Ascending aorta (tissue), 2 donors: ENCODE data around the gene MCF2L. TPM values are rescaled to one million over a fixed set of nuclear protein-coding genes. Genes with fewer than 3 reads are reported as not detected.

Experiments
- DNase-seq, 2 donors: peaks; one replicate each; pipeline ENCODE4 v3.0.0-alpha.2; 2019; ENCODE audit warnings: low spot score in 2 of 2
- H3K27ac ChIP-seq, 2 donors: fragments of 200-600 bp; sonication (generic); one replicate each; pipeline ENCODE4 v1.5.1; 2016 to 2017; ENCODE audit warnings: mild to moderate bottlenecking in 1 of 2
- H3K27me3 ChIP-seq: fragments of 200-600 bp; sonication (generic); one replicate; pipeline ENCODE4 v1.5.1; 2017
- H3K36me3 ChIP-seq, 2 donors: fragments of 200-600 bp; sonication (generic); one replicate each; pipeline ENCODE4 v1.5.1; 2016
- H3K4me1 ChIP-seq, 2 donors: fragments of 200-600 bp; sonication (generic); one replicate each; pipeline ENCODE4 v1.5.1; 2016 to 2017; ENCODE audit warnings: mild to moderate bottlenecking in 1 of 2
- H3K4me3 ChIP-seq, 2 donors: fragments of 200-600 bp; sonication (generic); one replicate each; pipeline ENCODE4 v1.5.1; 2016 to 2017; ENCODE audit warnings: mild to moderate bottlenecking in 1 of 2
- H3K9me3 ChIP-seq, 2 donors: fragments of 200-600 bp; sonication (generic); one replicate each; pipeline ENCODE4 v1.5.1; 2016
- CTCF ChIP-seq, 3 experiments: fragments of 200-600 bp in 2 of 3; fragments of 450-650 bp in 1 of 3; sonication (generic) in 2 of 3; IDR thresholded peaks; one replicate each; pipeline ENCODE4 v1.5.1; 2016 to 2019; ENCODE audit warnings: antibody characterized with exemption in 3 of 3, mild to moderate bottlenecking in 1 of 3, moderate library complexity in 1 of 3
- intact Hi-C: fragments of 100-400 bp; cut with DNase I; formaldehyde crosslinking; loops from one replicate; pipeline ENCODE4 v1.15.1; 2023
- total RNA-seq: library from RNA; depleted of rRNA; stranded (reverse); fragments of >200 nt; gene quantifications from one replicate; pipeline ENCODE4 v1.1.0, GENCODE V29; 2016

Gene MCF2L
- total RNA-seq, 1 donor from 2014 or later: 112 TPM

DNA sequence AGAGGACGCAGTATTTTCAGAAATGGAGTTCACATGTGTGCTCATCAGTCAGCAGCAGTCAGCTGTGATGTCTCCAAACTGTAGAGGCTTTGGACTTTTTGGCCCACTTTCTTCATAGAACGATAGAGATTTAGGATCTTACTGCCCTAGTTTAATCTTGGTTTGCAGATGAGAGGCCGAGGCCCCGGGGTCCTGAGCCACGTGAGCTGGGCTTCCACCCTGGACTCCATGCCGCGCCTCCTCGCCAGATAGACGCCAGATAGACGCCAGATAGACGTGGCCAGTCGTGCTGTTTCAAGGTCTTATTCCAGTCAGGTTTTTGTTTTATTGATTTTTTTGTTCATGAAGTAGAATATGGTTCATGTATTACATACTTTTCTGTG is 11.7 kb upstream of the MCF2L start:
- no peaks in the 10 kb centered on the region for H3K36me3 ChIP-seq
- no peaks in the 10 kb centered on the region for H3K4me1 ChIP-seq
- no peak overlapping the region for H3K27ac ChIP-seq
- no peak for DNase-seq
- intact Hi-C loops: no loop called here
- no peak for TF ChIP-seq CTCF (IDR thresholded peaks at IDR 0.05)
- H3K9me3 ChIP-seq: no peaks in the 10 kb centered on the region
- no peaks in the 10 kb centered on the region for H3K27me3 ChIP-seq
- no peak overlapping the region for H3K4me3 ChIP-seq

- Histone ChIP-seq H3K4me3 (no peak overlapping the region), H3K4me1 (no peaks in the 10 kb centered on the region), H3K27me3 (no peaks in the 10 kb centered on the region), H3K36me3 (no peaks in the 10 kb centered on the region), H3K27ac (peak overlapping the region in 1 of 2 donors; percentile 48), H3K9me3 (no peaks in the 10 kb centered on the region)
- TF ChIP-seq CTCF (IDR thresholded peaks at IDR 0.05): no peak
- DNase-seq: no peak
- intact Hi-C loops: no loop called here
Observed at GRCh38 chr13:112958127-112958989, 10.7 kb upstream of the MCF2L start.

GRCh38 chr13:112959206-112959605 is 9.8 kb upstream of the MCF2L start:
- no peak for DNase-seq

GRCh38 chr13:112959701-112960542 is 9.1 kb upstream of the MCF2L start:
- Histone ChIP-seq H3K27me3 (no peaks in the 10 kb centered on the region), H3K4me1 (no peaks in the 10 kb centered on the region), H3K27ac (no peak overlapping the region), H3K4me3 (no peak overlapping the region), H3K36me3 (no peaks in the 10 kb centered on the region), H3K9me3 (no peaks in the 10 kb centered on the region)
- DNase-seq: no peak
- TF ChIP-seq CTCF (IDR thresholded peaks at IDR 0.05): no peak
- intact Hi-C loops: no loop called here

More at GRCh38 chr13:112959206-112959605, 9.8 kb upstream of the MCF2L start:
- Histone ChIP-seq H3K9me3 (no peaks in the 10 kb centered on the region), H3K36me3 (no peaks in the 10 kb centered on the region), H3K4me3 (no peak overlapping the region), H3K4me1 (no peaks in the 10 kb centered on the region), H3K27me3 (no peaks in the 10 kb centered on the region), H3K27ac (peak overlapping the region in 1 of 2 donors; percentile 48)
- TF ChIP-seq CTCF (IDR thresholded peaks at IDR 0.05): no peak
- intact Hi-C loops: no loop called here

GRCh38 chr13:112960706-112961105 is 8.3 kb upstream of the MCF2L start:
- no peak for TF ChIP-seq CTCF (IDR thresholded peaks at IDR 0.05)

More at GRCh38 chr13:112960706-112961105, 8.3 kb upstream of the MCF2L start:
- Histone ChIP-seq H3K4me3 (no peak overlapping the region), H3K4me1 (no peaks in the 10 kb centered on the region), H3K9me3 (no peaks in the 10 kb centered on the region), H3K27ac (no peak overlapping the region), H3K27me3 (no peaks in the 10 kb centered on the region), H3K36me3 (no peaks in the 10 kb centered on the region)
- intact Hi-C loops: no loop called here
- DNase-seq: no peak
